HFFc6 (cell line): ENCODE data around the gene TMEM128. TPM values are rescaled to one million over a fixed set of nuclear protein-coding genes. Genes with fewer than 3 reads are reported as not detected.
"Not testable (repeated sequence)": the region's sequence is repeated elsewhere in the genome, so short reads cannot be mapped to it uniquely, and the experiment has no call there.

ENCODE experiments used
- DNase-seq: peaks from one replicate; pipeline ENCODE4 v3.0.0-alpha.2; 2018
- H3K27ac Mint-ChIP-seq: 2 replicates; pipeline ENCODE4 v1.8.0; 2020; ENCODE audit warnings: mild to moderate bottlenecking, mixed read lengths
- H3K27me3 Mint-ChIP-seq: 2 replicates; pipeline ENCODE4 v1.8.0; 2021; ENCODE audit warnings: mild to moderate bottlenecking, moderate library complexity, mixed read lengths; ENCODE audit not compliant: insufficient read depth
- H3K36me3 Mint-ChIP-seq: 2 replicates; pipeline ENCODE4 v1.8.0; 2021; ENCODE audit warnings: low read depth, mixed read lengths
- H3K4me1 Mint-ChIP-seq: 2 replicates; pipeline ENCODE4 v1.8.0; 2020; ENCODE audit warnings: low read depth, mixed read lengths
- H3K4me3 Mint-ChIP-seq: 2 replicates; pipeline ENCODE4 v1.8.0; 2020; ENCODE audit warnings: mild to moderate bottlenecking, moderate library complexity, mixed read lengths
- H3K9me3 Mint-ChIP-seq: 2 replicates; pipeline ENCODE4 v1.8.0; 2020; ENCODE audit warnings: mild to moderate bottlenecking, mixed read lengths
- total RNA-seq, 6 experiments: library from RNA; stranded (reverse); fragmentation: NEBNext Ultra II Directional; extraction: Animal tissue kit (Norgen Biotek cat#: 25700); gene quantifications; 2 replicates in 1 of 6; 3 replicates in 5 of 6; pipeline ENCODE4 v1.2.3, GENCODE V29; 2021
- TF ChIP-seq, protein P1 (sequence below): fragments of 200-600 bp; sonication (generic); IDR thresholded peaks from 2 replicates; pipeline ENCODE4 v1.5.0; 2021; ENCODE audit warnings: antibody characterized with exemption, mild to moderate bottlenecking

TMEM128 gene
- total RNA-seq, 6 experiments from 2014 or later, result 19.2 to 22.7 (median 21.7) TPM

DNA sequence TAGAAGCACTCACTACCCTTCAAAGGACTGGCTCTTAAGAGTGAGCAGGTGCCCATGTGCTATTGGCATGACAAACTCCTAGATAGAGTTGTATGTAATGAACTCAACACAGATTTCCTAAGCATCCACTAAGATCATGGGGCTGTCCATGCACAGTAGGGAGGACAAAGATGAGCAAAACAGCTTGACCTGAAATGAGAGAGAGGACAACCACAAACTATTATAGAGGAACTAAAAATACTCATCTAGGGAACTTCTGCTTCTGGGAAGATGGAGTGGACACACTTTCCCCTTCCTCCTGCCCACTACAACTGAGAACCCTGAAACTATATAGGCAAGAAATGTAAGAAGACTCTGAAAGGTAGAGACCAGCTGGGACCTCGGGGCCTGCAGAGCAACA is 20.8 kb upstream of the TMEM128 start:
- H3K27ac Mint-ChIP-seq, result no peak overlapping the region; the same call in 1 of the 2 replicates
- H3K4me3 Mint-ChIP-seq, result no peak overlapping the region
- no peaks in the 10 kb centered on the region for H3K9me3 Mint-ChIP-seq
- H3K36me3 Mint-ChIP-seq, result 0 out of 2 replicates have a peak, but pooled peaks cover 3% of the 10 kb centered on the region
- H3K27me3 Mint-ChIP-seq, result peaks cover 8% of the 10 kb centered on the region
- peaks cover 18% of the 10 kb centered on the region for H3K4me1 Mint-ChIP-seq
- DNase-seq, result no peak
- TF ChIP-seq, protein P1, sequence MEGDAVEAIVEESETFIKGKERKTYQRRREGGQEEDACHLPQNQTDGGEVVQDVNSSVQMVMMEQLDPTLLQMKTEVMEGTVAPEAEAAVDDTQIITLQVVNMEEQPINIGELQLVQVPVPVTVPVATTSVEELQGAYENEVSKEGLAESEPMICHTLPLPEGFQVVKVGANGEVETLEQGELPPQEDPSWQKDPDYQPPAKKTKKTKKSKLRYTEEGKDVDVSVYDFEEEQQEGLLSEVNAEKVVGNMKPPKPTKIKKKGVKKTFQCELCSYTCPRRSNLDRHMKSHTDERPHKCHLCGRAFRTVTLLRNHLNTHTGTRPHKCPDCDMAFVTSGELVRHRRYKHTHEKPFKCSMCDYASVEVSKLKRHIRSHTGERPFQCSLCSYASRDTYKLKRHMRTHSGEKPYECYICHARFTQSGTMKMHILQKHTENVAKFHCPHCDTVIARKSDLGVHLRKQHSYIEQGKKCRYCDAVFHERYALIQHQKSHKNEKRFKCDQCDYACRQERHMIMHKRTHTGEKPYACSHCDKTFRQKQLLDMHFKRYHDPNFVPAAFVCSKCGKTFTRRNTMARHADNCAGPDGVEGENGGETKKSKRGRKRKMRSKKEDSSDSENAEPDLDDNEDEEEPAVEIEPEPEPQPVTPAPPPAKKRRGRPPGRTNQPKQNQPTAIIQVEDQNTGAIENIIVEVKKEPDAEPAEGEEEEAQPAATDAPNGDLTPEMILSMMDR, result no peak

DNA sequence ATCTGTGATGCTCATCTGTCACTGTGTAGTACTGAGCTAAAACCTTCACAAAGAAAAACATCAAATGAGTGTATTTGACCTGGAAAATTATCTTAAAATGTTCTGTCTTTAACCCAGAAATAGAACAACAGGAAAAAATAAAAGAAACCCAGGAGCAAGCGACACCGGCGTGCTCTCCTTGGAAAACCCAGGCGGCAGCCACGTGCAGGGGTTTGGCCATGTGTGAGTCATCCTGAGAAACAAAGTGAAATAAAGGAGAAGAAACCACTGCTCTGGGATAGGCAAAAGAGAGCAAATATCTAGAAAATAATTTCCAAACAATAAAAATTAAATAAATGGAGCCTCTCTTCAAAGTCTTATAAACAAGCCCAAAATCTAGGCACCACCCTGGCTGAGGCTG is 20.0 kb upstream of the TMEM128 start:
- peaks cover 13% of the 10 kb centered on the region for H3K27me3 Mint-ChIP-seq
- H3K4me1 Mint-ChIP-seq, result peaks cover 18% of the 10 kb centered on the region
- DNase-seq, result no peak
- H3K9me3 Mint-ChIP-seq, result no peaks in the 10 kb centered on the region
- H3K4me3 Mint-ChIP-seq, result no peak overlapping the region
- no peak overlapping the region for H3K27ac Mint-ChIP-seq
- H3K36me3 Mint-ChIP-seq, result no peaks in the 10 kb centered on the region
- TF ChIP-seq, protein P1, result no peak

DNA sequence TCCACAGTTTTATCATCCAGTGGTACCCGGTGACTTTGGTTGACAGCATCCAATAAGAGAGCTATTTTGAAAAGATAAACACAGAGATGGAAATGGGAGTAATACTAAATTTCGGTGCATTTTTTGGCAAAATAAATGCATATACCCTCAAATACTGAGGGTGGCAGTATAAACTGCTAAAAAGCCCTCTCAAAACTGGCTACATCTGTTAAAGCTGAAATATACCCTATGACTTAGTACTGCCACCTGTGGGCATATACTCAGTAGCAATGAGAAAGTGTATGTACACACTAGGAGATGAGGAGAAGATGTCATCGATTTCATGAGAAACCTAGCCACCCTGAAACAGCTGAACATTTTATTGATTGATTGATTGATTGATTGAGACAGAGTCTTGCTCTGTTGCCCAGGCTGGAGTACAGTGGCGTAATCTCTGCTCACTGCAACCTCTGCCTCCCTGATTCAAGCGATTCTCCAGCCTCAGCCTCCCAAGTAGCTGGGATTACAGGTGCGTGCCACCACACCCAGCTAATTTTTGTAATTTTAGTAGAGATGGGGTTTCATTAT is 12.2 kb upstream of the TMEM128 start:
- TF ChIP-seq, protein P1, result peak; percentile 77
- H3K9me3 Mint-ChIP-seq, result no peaks in the 10 kb centered on the region
- H3K27me3 Mint-ChIP-seq, result peaks cover 21% of the 10 kb centered on the region
- peak; percentile 82 for DNase-seq
- peaks cover 10% of the 10 kb centered on the region for H3K4me1 Mint-ChIP-seq
- peak overlapping the region; percentile 68 for H3K4me3 Mint-ChIP-seq
- H3K36me3 Mint-ChIP-seq, result no peaks in the 10 kb centered on the region
- no peak overlapping the region for H3K27ac Mint-ChIP-seq

DNA sequence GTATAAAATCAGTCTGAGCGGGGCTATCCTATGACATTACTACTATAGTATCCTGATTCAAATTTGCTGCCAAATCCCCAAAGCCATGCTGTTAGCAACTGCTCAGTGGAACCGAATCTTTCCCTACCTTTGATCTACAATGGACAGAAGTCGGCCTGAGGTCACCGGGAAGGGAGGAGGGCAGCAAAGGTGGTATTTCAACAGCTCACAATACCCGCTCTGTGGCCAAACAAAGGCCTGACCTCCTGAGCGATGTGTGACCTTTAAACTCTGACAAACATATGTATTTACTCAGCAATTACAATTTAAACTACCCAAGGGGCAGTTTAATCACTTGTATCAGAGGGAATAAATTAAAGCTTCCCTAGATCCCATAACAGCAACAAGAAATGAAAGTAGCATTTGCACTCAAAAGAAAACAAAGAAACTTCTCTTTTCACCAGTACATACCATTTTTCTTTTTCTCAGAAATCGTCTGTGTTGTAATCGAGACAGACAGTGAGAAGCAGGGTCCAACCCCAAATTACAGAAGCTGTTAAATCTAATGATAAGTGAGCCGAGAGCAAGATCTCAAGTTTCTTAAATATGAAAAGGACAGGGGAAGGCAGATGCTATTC is 11.6 kb upstream of the TMEM128 start:
- no peaks in the 10 kb centered on the region for H3K9me3 Mint-ChIP-seq
- DNase-seq, result no peak
- peaks cover 21% of the 10 kb centered on the region for H3K27me3 Mint-ChIP-seq
- no peaks in the 10 kb centered on the region for H3K36me3 Mint-ChIP-seq
- H3K4me3 Mint-ChIP-seq, result peak overlapping the region; percentile 68
- H3K27ac Mint-ChIP-seq, result no peak overlapping the region
- H3K4me1 Mint-ChIP-seq, result peaks cover 10% of the 10 kb centered on the region
- TF ChIP-seq, protein P1, result no peak

DNA sequence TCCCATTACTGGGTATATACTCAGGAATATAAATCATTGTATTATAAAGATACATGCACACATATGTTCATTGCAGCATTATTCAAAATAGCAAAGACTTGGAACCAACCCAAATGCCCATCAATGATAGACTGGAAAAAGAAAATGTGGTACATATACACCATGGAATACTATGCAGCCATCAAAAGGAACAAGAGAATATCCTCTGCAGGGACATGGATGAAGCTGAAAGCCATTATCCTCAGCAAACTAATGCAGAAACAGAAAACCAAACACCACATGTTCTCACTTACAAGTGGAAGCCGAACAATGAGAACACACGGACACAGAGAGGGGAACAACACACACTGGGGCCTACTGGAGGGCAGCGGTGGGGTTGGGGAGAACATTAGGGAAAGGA is 9.7 kb upstream of the TMEM128 start:
- H3K4me3 Mint-ChIP-seq, DNase-seq, H3K27ac Mint-ChIP-seq, H3K36me3 Mint-ChIP-seq, H3K9me3 Mint-ChIP-seq: not testable (repeated sequence)
- peaks cover 10% of the 10 kb centered on the region for H3K4me1 Mint-ChIP-seq
- peaks cover 11% of the 10 kb centered on the region for H3K27me3 Mint-ChIP-seq

DNA sequence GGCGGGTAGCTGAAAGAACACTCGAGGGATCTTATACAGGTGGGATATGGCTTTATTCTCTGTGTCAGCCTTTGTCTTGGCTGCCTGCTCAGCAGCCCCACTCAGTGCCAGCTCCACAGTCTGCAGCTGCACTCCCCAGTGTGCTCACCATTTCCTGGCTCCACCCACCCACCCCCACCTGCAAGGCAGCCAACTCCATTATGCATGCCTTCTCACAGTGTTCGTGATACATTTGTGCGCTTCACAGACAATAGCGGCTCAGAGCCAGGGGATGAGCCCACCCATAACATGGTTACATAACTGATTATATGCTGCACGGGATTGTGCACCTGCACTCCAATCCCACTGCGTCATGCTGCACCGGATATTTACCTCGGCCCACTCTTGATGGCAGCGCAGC is 8.8 kb upstream of the TMEM128 start:
- H3K27ac Mint-ChIP-seq, result no peak overlapping the region
- peaks cover 10% of the 10 kb centered on the region for H3K27me3 Mint-ChIP-seq
- DNase-seq, result no peak
- peaks cover 10% of the 10 kb centered on the region for H3K4me1 Mint-ChIP-seq
- TF ChIP-seq, protein P1, result no peak
- H3K4me3 Mint-ChIP-seq, result no peak overlapping the region
- no peaks in the 10 kb centered on the region for H3K9me3 Mint-ChIP-seq
- H3K36me3 Mint-ChIP-seq, result no peaks in the 10 kb centered on the region
